M059J (cell line): ENCODE results near the gene ST6GALNAC6. TPM values are rescaled to one million over a fixed set of nuclear protein-coding genes. Genes with fewer than 3 reads are reported as not detected.
"Not testable (repeated sequence)": the region's sequence is repeated elsewhere in the genome, so short reads cannot be mapped to it uniquely, and the experiment has no call there.

Experiments used
- DNase-seq: peaks from one replicate; pipeline ENCODE4 v3.0.0-alpha.2; 2012; ENCODE audit warnings: low read depth
- total RNA-seq: library from RNA; depleted of rRNA; stranded (reverse); fragments of >200 nt; shearing (Covaris generic); gene quantifications from 2 replicates; pipeline ENCODE4 v1.2.3, GENCODE V29; 2014

The ST6GALNAC6 gene
- total RNA-seq, 1 experiment from 2014 or later, result 29.4 TPM

GRCh38 chr9:127893392-127893791, 6.0 kb downstream of the ST6GALNAC6 start:
- no peak for DNase-seq

- no peak for DNase-seq
These were observed 6.6 kb downstream of the ST6GALNAC6 start for GRCh38 chr9:127892831-127893230.

GRCh38 chr9:127890053-127890452, 9.3 kb downstream of the ST6GALNAC6 start:
- DNase-seq, result no peak

DNA sequence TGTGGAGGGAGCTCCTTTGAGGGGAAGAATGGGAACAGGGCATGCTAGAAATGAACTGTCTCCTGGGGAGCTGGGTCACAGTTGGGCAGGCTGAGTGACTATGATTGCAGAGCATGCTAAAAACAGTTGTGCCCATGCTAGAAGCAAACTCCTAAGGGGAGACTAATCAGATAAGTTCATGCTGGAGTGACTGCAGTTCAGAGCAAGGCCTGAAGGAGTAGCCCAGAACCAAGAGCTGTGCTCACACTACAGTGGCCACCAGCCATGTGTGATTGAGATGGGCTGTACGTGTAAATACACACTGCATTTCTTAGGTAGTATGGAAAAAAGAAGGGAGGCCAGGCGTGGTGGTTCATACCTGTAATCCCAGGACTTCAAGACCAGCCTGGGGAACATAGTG, 11.6 kb downstream of the ST6GALNAC6 start:
- DNase-seq, result no peak

DNA sequence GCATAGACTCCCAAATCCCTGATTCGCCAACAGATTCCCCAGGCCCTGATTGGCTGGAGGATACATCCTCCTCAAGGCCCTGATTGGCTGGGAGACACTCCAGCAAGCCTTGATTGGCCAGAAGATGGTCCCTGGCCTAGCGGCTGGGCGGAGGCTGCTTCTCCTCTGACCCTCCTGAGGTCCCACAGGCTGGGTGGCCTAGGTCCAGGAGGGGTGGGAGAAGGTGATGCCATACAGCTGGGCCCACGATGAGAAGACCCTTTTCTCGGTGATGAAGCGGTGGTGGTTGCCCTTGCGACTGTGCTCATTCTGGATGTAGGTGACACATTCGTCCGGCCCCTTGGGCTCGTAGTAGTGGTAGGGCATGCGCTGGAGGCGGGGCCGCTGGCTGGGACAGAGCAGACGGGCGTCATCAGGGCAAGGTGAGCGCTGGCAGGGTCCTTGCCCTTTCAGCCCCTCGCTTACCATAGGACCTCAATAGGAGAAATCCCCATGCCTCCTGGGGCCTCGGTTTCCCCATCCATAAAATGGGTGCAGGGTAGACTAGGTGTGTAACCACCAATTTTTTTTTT, 12.9 kb downstream of the ST6GALNAC6 start:
- DNase-seq, result no peak

DNA sequence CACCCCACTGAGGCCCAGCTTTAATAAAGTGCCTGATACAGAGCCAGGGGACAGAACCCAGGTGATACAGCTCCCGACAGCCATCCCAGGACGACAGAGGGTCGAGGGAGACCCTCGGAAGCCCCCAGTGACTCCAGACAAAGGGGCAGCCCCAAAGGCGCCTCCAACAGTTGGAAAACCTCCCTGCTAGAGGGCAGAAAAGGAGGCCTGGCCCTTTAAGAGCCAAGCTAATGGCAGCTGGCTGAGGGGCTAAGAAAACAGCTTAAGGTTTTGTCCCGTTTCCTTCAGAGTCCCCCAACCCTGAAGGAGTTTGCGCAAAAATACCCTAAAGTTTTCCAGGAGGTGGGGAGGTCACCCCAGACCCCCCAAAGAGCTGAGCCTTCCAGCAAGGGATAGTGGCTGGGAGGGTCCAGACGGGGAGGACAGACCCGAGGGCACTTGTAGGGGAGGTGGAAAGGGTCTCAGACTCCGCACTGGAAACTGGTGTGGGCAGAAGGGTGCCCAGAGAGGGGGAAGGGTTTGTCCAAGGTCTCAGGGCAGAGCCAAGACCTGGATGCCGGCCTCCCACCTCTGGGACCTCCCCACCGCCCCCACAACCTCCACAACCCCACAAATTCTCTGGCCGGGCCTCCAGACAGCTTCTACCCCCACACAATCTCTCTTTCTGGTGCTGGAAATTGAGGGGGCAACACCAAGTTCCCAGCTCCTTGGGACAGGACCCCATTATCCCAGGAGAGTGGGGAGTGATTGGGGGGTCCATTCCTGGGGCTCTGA, 13.7 kb downstream of the ST6GALNAC6 start:
- no peak for DNase-seq

DNA sequence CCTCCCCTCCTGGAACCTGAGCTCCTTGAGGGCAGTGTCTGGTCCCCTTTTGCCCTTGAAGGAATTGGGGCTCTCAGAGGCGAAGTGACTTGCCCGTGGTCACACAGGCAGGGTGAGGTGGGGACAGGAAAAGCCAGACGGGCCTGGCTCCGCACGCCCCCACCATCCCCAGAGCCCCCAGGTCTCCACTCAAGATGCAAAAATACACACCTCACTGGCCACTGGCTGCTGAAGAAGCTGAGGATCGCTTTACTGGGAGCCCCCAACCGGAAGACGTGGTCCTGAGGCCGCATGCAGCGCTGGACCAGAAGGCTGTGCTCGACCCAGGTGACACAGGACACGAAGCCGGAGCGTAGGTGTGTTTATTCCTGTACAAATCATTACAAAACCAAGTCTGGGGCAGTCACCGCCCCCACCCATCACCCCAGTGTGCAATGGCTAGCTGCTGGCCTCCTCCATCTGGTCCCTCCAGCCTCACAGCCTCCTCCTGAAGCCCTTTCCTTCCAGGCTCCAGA, 14.4 kb downstream of the ST6GALNAC6 start:
- no peak for DNase-seq

DNA sequence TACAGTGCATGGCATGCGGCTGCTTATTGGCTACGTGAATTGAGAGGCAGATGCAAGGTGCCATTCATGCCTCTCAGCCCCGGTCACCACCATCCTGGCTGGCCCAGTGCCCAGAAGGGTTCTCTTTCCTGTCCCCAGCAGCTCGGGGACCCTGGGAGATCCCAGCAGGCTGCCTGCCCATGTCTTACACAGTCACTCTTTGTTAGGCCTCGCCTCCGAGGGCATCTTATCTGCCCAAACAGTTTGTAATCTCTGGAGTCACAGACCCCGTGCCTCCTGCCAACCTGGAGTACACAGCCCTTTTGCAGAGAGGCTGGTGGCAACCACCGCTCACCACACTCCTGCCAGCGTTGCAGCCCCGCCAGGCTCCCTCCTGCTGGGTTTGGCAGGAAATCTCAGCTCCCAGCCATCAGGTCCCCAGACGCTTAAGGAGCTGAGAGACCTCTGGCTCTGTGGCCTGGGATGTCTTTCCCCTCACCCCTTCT, 14.9 kb downstream of the ST6GALNAC6 start:
- DNase-seq, result peak; percentile 66

DNA sequence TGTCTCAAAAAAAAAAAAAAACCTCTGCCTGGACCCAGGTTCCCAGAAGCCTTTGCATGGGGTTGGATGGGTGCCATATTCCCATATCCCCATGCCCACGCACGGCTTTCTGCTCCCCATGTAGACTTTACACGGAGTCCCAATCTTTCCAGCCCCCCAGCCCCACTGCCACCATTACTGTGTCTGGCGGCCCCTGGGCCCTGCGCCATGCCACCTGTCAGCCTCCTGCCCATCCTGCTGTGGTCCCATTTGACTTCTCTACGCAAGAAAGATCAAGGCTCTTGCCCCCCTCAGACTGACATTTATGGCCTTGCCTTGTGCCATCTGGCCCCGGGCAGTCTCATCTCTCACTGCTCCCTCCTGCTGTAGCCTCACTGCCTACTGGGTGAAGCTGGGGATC, 15.4 kb downstream of the ST6GALNAC6 start:
- DNase-seq, result no peak

- not testable (repeated sequence) for DNase-seq
These were observed 17.7 kb downstream of the ST6GALNAC6 start for GRCh38 chr9:127881715-127882114.

DNA sequence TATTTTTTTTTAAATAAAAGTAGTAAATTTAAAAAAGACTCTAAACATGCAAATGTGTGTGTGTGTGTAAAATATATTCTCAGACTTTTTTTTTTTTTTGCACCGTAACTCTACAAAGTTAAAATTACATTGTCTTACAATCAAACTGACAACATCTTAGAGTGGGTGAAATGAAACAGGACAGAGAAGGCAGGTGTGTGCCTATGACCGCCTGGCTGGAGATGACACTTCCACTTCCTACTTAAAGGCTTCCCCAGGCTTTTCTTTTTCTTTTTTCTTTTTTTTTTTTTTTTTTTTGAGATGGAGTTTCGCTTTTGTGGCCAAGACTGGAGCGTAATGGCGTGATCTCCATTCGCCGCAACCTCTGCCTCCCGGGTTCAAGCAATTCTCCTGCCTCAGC, 19.3 kb downstream of the ST6GALNAC6 start:
- no peak for DNase-seq

- no peak for DNase-seq
These were observed 20.6 kb downstream of the ST6GALNAC6 start for GRCh38 chr9:127878652-127879390.

DNA sequence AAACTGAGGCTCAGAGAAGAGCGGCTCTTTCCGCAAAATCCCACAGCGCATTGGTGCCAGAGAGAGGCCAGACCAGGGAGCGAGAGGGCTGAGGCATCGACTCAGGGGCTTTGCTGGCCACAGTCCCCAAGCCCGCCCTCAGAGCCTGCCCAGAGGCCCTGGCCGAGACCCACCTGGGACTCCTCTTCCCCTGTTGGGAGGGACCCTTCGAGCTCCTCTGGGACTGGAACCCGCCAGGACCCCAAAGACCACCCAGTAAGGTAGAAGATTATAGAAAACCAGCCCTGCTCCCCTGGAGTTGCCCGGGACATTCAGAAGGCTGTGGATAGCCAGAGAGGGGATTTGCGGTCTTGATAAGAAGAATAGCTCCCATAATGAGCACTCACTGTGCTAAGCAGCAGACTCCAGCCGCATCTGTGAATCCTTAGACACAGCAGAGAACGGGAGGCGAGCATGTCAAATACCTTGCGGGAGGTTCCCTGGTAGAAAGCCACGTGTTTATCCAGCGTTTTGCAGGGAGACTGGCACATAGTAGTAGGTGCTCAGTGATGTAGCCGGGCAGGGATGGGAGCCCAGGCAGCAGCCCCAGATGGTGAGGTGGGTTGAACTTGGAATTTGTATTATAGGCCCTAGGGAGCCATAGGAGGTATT, 21.3 kb downstream of the ST6GALNAC6 start:
- DNase-seq, result no peak

DNA sequence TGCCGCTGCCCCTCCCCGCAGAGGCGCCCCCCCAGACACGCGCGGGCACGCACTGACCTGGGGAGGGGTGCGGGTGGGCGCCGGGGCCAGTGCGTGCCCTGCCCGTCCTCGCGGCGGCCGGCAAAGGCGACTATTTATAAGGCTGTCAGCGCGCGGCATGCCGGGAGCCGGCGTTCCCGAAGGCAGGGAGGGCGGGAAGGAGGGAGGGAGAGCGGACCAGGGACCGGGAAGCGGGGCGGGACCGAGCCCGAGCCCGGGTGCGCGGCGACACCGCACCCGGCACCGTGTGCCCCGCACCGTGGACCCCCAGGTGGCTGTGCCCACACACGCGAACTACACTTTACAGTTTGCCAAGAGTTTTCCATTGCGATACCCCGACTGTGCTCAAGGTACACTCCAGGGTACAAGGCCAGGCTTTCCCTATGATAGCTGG, 21.8 kb downstream of the ST6GALNAC6 start, which contains the start of gene AK1:
TSS of gene AK1 (minus strand) at position 110 of the 433 bp plus-strand sequence. CDS start 3,058 bp downstream, outside the sequence.
- DNase-seq, result peak; percentile 69

- DNase-seq, result no peak
These were observed 22.4 kb downstream of the ST6GALNAC6 start for GRCh38 chr9:127876764-127877562.

DNA sequence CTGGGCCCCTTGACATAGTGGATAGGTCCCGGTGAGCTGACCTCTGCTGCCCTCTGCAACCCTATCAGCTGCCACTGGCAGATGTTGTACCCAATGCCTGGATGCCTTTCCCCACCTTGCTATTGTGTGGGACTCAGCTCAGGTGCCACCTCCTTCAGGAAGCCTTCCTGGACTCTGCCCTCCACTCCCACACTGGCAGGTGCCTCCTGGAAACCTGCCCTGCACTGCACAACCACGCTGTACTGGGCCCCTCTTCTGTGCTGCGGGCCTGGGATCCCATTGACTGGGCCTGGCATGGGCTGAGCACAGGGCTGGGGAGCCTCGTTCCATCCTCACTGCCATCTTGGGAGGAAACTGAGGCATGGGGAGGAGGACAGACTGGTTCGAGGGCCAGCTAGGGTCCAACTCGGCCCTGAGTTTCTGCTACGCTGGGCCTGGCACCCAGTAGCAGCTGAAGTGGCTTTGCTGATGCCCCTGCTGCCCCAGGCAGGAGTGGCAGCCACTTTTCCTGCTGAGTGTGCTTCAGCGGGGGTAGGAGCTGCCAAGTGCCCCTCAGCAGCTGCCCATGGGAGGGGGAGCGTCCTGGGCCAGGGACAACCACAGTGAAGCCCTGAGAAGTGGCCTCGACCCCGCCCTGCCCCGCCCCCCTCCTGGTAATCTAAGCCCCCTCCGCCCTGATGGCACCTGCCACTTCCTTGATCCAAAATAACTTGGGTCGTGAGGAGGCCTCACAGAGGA, 23.2 kb downstream of the ST6GALNAC6 start:
- no peak for DNase-seq

- peak; percentile 55 for DNase-seq
These were observed 24.0 kb downstream of the ST6GALNAC6 start for GRCh38 chr9:127875306-127875966.

DNA sequence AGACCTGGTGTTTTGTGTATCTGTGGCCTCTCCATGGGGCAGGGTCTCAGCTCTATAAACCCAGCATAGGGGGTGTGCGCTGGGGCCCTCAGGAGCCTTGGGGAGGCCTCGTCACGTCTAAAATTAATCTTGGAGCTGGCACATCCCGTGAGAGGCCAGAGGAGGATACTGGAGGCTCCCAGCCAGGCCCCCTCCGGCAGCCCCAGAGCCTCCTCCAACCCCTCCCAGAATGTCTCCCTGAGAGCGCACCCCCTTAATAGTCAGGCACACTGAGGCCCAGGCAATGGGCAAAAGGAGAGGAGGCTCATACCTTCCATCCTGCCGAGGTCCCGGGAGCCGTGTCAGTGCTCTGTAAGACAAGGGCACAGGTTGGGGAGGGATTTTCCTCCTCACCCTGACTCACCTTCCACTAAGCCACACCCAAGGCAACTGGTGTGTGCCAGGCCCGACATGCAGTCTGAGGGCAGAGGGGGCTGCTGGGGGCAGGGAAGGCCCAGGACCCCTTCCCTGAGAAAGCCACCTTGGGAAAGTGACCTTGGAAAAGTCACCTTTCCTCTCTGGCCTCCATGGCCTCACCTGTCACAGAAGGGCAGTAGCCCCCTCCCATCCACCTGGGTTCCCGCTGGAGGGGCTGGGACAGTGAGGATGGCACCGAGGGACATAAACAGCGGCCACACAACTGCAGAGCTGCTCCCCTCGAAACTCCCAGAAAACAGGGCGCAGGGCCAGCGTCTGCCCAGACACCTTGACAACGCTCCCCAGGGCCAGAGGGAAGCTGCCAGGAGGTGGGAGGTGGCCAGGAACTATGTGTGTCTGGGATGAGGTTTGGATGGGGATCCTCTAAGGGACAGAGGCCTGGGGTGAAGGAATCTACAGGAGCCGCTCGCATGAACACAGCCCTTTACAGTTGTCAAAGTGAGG, 24.8 kb downstream of the ST6GALNAC6 start:
- DNase-seq, result no peak
